Endothelial cell of umbilical vein (primary cell): ENCODE data around the gene CCDC82. TPM values are rescaled to one million over a fixed set of nuclear protein-coding genes. Genes with fewer than 3 reads are reported as not detected.
A peak's percentile ranks its signal among the peaks of the same experiment; 100 is the strongest.

Source experiments
- BruUV-seq: library from RNA; stranded (reverse); fragments of 400-500 nt; replicated peaks from 2 replicates; lab custom pipeline; 2021; lab: Mats Ljungman, UMichigan
- CTCF ChIA-PET: fragments of 300-600, 350-600 bp; sonication (Branson Sonifier 250); formaldehyde crosslinking; loops from one replicate; lab custom pipeline; 2021; ENCODE audit warnings: antibody characterized with exemption, inconsistent platforms; lab: Charles Lee
- POLR2A ChIA-PET: fragments of 300-600, 350-600 bp; sonication (Branson Sonifier 250); formaldehyde crosslinking; loops from one replicate; lab custom pipeline; 2021; ENCODE audit warnings: antibody characterized with exemption, inconsistent platforms; lab: Charles Lee
- DNase-seq: peaks from one replicate; pipeline ENCODE4 v3.0.0-alpha.2; 2011; ENCODE audit warnings: low read depth, low spot score
- FAIRE-seq: peaks from 2 replicates; lab custom pipeline; 2011; peaks lifted over from hg19 to GRCh38; lab: Jason Lieb, UNC
- H2AFZ ChIP-seq: 2 replicates; pipeline ENCODE4 v1.6.0; 2012; ENCODE audit warnings: low read depth, low read length, control low read depth, inconsistent platforms
- H3K27ac ChIP-seq: 2 replicates; pipeline ENCODE4 v1.5.1; 2011; ENCODE audit warnings: low read depth, mild to moderate bottlenecking, control low read depth, low read length, moderate library complexity; ENCODE audit not compliant: insufficient read depth
- H3K27me3 ChIP-seq, 2 experiments: 2 replicates each; pipeline versions ENCODE4 v1.6.0 to v1.6.1; 2011; ENCODE audit warnings: low read length in 2 of 2, mixed read lengths in 1 of 2; ENCODE audit not compliant: control insufficient read depth in 2 of 2, insufficient read depth in 2 of 2
- H3K36me3 ChIP-seq, 2 experiments: 2 replicates in 1 of 2; 3 replicates in 1 of 2; pipeline ENCODE4 v1.5.1; 2011; ENCODE audit warnings: low read length in 2 of 2, mild to moderate bottlenecking in 1 of 2, moderate library complexity in 1 of 2; ENCODE audit not compliant: control insufficient read depth in 2 of 2, insufficient read depth in 2 of 2; ENCODE audit errors: extremely low read depth in 1 of 2
- H3K4me1 ChIP-seq: 3 replicates; pipeline ENCODE4 v1.5.1; 2011; ENCODE audit warnings: mild to moderate bottlenecking, low read length; ENCODE audit not compliant: control insufficient read depth, insufficient read depth; ENCODE audit errors: extremely low read depth
- H3K4me2 ChIP-seq: 2 replicates; pipeline ENCODE4 v1.6.1; 2011; ENCODE audit warnings: low read length, control low read depth, mixed read lengths; ENCODE audit not compliant: insufficient read depth
- H3K4me3 ChIP-seq, 3 experiments: fragments of 200-600 bp in 1 of 3; sonication (generic), shearing (Covaris generic) in 1 of 3; replicated peaks in 1 of 3; 2 replicates each; pipeline ENCODE4 v1.5.1; 2011 to 2016; ENCODE audit warnings: control low read depth in 3 of 3, low read length in 3 of 3, mild to moderate bottlenecking in 2 of 3, inconsistent platforms in 1 of 3, low read depth in 1 of 3, moderate library complexity in 1 of 3; ENCODE audit not compliant: insufficient read depth in 1 of 3
- H3K79me2 ChIP-seq: 2 replicates; pipeline ENCODE4 v1.6.0; 2012; ENCODE audit warnings: low read length, inconsistent platforms; ENCODE audit not compliant: control insufficient read depth, insufficient read depth
- H3K9ac ChIP-seq: replicated peaks from 2 replicates; pipeline ENCODE3; 2011; ENCODE audit warnings: low read length, control low read depth; ENCODE audit not compliant: insufficient read depth; ENCODE audit errors: extremely low read depth
- H3K9me1 ChIP-seq: replicated peaks from 3 replicates; pipeline ENCODE4 v1.6.0; 2011; ENCODE audit warnings: mild to moderate bottlenecking, low read length; ENCODE audit not compliant: control insufficient read depth, insufficient read depth; ENCODE audit errors: extremely low read depth
- H3K9me3 ChIP-seq: replicated peaks from 2 replicates; pipeline ENCODE4 v1.5.1; 2012; ENCODE audit warnings: low read length, inconsistent platforms; ENCODE audit not compliant: control insufficient read depth, insufficient read depth
- H4K20me1 ChIP-seq: replicated peaks from 2 replicates; pipeline ENCODE3; 2011; ENCODE audit warnings: mild to moderate bottlenecking, low read length; ENCODE audit not compliant: control insufficient read depth, insufficient read depth; ENCODE audit errors: extremely low read depth
- CTCF ChIP-seq, 2 donors: IDR thresholded peaks; 1 replicate in 1 of 2; 2 replicates in 1 of 2; pipeline ENCODE4 v1.5.1; 2011; ENCODE audit warnings: low read length in 2 of 2, mild to moderate bottlenecking in 2 of 2, moderate library complexity in 2 of 2, control low read depth in 1 of 2, inconsistent platforms in 1 of 2, low read depth in 1 of 2; ENCODE audit not compliant: insufficient read depth in 1 of 2; ENCODE audit errors: extremely low read depth in 1 of 2
- EZH2 ChIP-seq: IDR thresholded peaks from 2 replicates; pipeline ENCODE4 v1.6.1; 2012; ENCODE audit warnings: borderline replicate concordance, low read depth, mild to moderate bottlenecking, moderate library complexity, low read length, inconsistent platforms; ENCODE audit not compliant: severe bottlenecking
- FOS ChIP-seq: IDR thresholded peaks from 2 replicates; pipeline ENCODE4 v1.6.1; 2011; ENCODE audit warnings: mild to moderate bottlenecking, low read length, moderate library complexity, borderline replicate concordance; ENCODE audit not compliant: insufficient read depth
- JUN ChIP-seq: IDR thresholded peaks from 2 replicates; pipeline ENCODE4 v1.6.1; 2011; ENCODE audit warnings: borderline replicate concordance, low read depth; ENCODE audit not compliant: insufficient read length, insufficient read depth
- MYC ChIP-seq: IDR thresholded peaks from one replicate; pipeline ENCODE4 v1.6.1; 2011; ENCODE audit warnings: mild to moderate bottlenecking, low read depth, low read length
- POLR2A ChIP-seq: IDR thresholded peaks from 2 replicates; pipeline ENCODE4 v1.6.1; 2012; ENCODE audit warnings: low read depth, mild to moderate bottlenecking, control low read depth, low read length
- dilution Hi-C: fragments of 300-500 bp; cut with MboI; formaldehyde crosslinking; loops from one replicate; pipeline ENCODE4 v1.15.0; 2019; ENCODE audit warnings: low sequenced_read_pairs; ENCODE audit not compliant: extremely low pct_ligation_motif_present
- intact Hi-C: fragments of 100-400 bp; cut with micrococcal nuclease; formaldehyde crosslinking; loops from one replicate; pipeline ENCODE4 v1.10.0; 2022
- polyA plus RNA-seq, 4 experiments: library from polyadenylated mRNA; depleted of rRNA in 3 of 4; stranded (reverse) in 3 of 4; unstranded in 1 of 4; fragments of >200 nt; gene quantifications; 2 replicates each; pipeline versions ENCODE4 v1.2.1 to v1.2.3, GENCODE V29; 2011 to 2012; ENCODE audit warnings: missing spikeins in 1 of 4
- total RNA-seq: library from RNA; stranded (reverse); gene quantifications from 2 replicates; pipeline ENCODE4 v1.2.3, GENCODE V29; 2021

The CCDC82 gene
- total and polyA plus RNA-seq, 2 donors (not counting 3 experiments of a cell fraction or from before 2014, with no cell fraction given): 8.1 to 33.4 TPM

- TF ChIP-seq JUN (no peak), POLR2A (no peak), CTCF (IDR thresholded peaks at IDR 0.05; ENCODE audit: extremely low read depth in 1 of 2, insufficient read depth in 1 of 2, low read depth in 1 of 2, low read length in 2 of 2) (no peak), EZH2 (no peak), MYC (no peak), FOS (no peak)
- Histone ChIP-seq H4K20me1 (no peaks in the 10 kb centered on the region), H3K4me3 (peak overlapping the region in 1 of 3 experiments; percentile 0), H3K79me2 (peaks cover 35% of the 10 kb centered on the region), H3K36me3 (no peaks in the 10 kb centered on the region), H3K27ac (no peak overlapping the region), H3K9me3 (no peaks in the 10 kb centered on the region), H3K9me1 (no peaks in the 10 kb centered on the region), H3K27me3 (no peaks in the 10 kb centered on the region), H3K9ac (no peak overlapping the region), H3K4me2 (peak overlapping the region; percentile 48), H2AFZ (no peak overlapping the region), H3K4me1 (peaks cover 30% of the 10 kb centered on the region)
- dilution Hi-C loops (no loop called here), intact Hi-C loops (loop anchor here (5.0 kb wide), 1 partner anchor 238 kb away; no protein-coding TSS in a partner anchor)
- POLR2A ChIA-PET: no interaction called here
- FAIRE-seq (no peak), DNase-seq (no peak)
- CTCF ChIA-PET: interaction anchor here (0.7 to 8.5 kb wide), 10 partner anchors 8 to 550 kb away, joined by 3 to 215 read pairs (median 16); partner anchors contain the start of genes CEP57 and FAM76B
- BruUV-seq: no TSS peak
These were observed 49.2 kb downstream of the CCDC82 start for GRCh38 chr11:96340555-96340885.
